Hepatocyte (in vitro differentiated cells): Measurements from ENCODE around the gene MTARC1. TPM values are rescaled to one million over a fixed set of nuclear protein-coding genes. Genes with fewer than 3 reads are reported as not detected.

ENCODE experiments used
- DNase-seq: peaks from one replicate; pipeline ENCODE4 v3.0.0-alpha.2; 2016; ENCODE audit warnings: low spot score
- H2AFZ ChIP-seq: fragments of 200-600 bp; sonication (generic); 2 replicates; pipeline ENCODE4 v1.6.0; 2016; ENCODE audit warnings: antibody characterized with exemption, mild to moderate bottlenecking
- H3K27ac ChIP-seq: fragments of 200-600 bp; sonication (generic); 2 replicates; pipeline ENCODE4 v1.5.1; 2016; ENCODE audit warnings: mild to moderate bottlenecking
- H3K27me3 ChIP-seq: fragments of 200-600 bp; sonication (generic); 2 replicates; pipeline ENCODE4 v1.6.1; 2016
- H3K36me3 ChIP-seq: fragments of 200-600 bp; sonication (generic); replicated peaks from 2 replicates; pipeline ENCODE4 v1.5.1; 2016; ENCODE audit warnings: low read depth; ENCODE audit not compliant: insufficient read depth
- H3K4me1 ChIP-seq: fragments of 200-600 bp; sonication (generic); 2 replicates; pipeline ENCODE4 v1.5.1; 2016; ENCODE audit warnings: mild to moderate bottlenecking, moderate library complexity; ENCODE audit not compliant: insufficient read depth
- H3K4me2 ChIP-seq: fragments of 200-600 bp; sonication (generic); 2 replicates; pipeline ENCODE4 v1.6.0; 2016
- H3K4me3 ChIP-seq: fragments of 200-600 bp; sonication (generic); 2 replicates; pipeline ENCODE4 v1.5.1; 2016; ENCODE audit warnings: mild to moderate bottlenecking
- H3K79me2 ChIP-seq: fragments of 200-600 bp; sonication (generic); 2 replicates; pipeline ENCODE4 v1.6.0; 2017; ENCODE audit warnings: mild to moderate bottlenecking
- H3K9me2 ChIP-seq: fragments of 200-600 bp; sonication (generic); replicated peaks from 2 replicates; pipeline ENCODE4 v1.6.0; 2017; ENCODE audit warnings: mild to moderate bottlenecking; ENCODE audit not compliant: insufficient read depth
- H3K9me3 ChIP-seq: fragments of 200-600 bp; sonication (generic); 2 replicates; pipeline ENCODE4 v1.5.1; 2016; ENCODE audit warnings: low read depth, mild to moderate bottlenecking
- H4K20me1 ChIP-seq: fragments of 200-600 bp; sonication (generic); 2 replicates; pipeline ENCODE4 v1.6.0; 2016; ENCODE audit warnings: mild to moderate bottlenecking; ENCODE audit not compliant: insufficient read depth, poor library complexity, severe bottlenecking
- CTCF ChIP-seq: fragments of 200-600 bp; sonication (generic); IDR thresholded peaks from 2 replicates; pipeline ENCODE4 v1.5.1; 2016; ENCODE audit warnings: antibody characterized with exemption, mild to moderate bottlenecking; ENCODE audit not compliant: poor library complexity
- EZH2 ChIP-seq: fragments of 200-600 bp; sonication (generic); IDR thresholded peaks from 2 replicates; pipeline ENCODE4 v1.6.1; 2016; ENCODE audit warnings: antibody characterized with exemption, mild to moderate bottlenecking, borderline replicate concordance
- EZH2phosphoT487 ChIP-seq: fragments of 200-600 bp; sonication (generic); IDR thresholded peaks from one replicate; pipeline ENCODE4 v1.6.1; 2018; ENCODE audit warnings: antibody characterized with exemption, mild to moderate bottlenecking, low read depth, moderate library complexity; ENCODE audit not compliant: unreplicated experiment, severe bottlenecking
- WGBS: methylation state at CpG from one replicate; pipeline ENCODE4 v1.1.6; 2016; ENCODE audit warnings: low lambda C conversion rate; ENCODE audit errors: missing lambda C conversion rate; 5-methylcytosine and 5-hydroxymethylcytosine counted together
- polyA plus RNA-seq: library from polyadenylated mRNA; unstranded; fragments of >200 nt; fragmentation: Nextera tagmentation; extraction: Ambion mirVana; gene quantifications from 2 replicates; pipeline ENCODE4 v1.2.1, GENCODE V29; 2016
- total RNA-seq: library from RNA; depleted of rRNA; stranded (reverse); fragments of >200 nt; gene quantifications from 2 replicates; pipeline ENCODE4 v1.2.3, GENCODE V29; 2014

Gene MTARC1
- total and polyA plus RNA-seq, 2 experiments from 2014 or later = 15.8 to 24.0 TPM

- Histone ChIP-seq H3K4me1 (no peaks in the 10 kb centered on the region), H3K4me3 (no peak overlapping the region), H3K27me3 (no peaks in the 10 kb centered on the region), H3K36me3 (no peaks in the 10 kb centered on the region), H3K27ac (no peak overlapping the region), H4K20me1 (no peaks in the 10 kb centered on the region), H3K9me2 (no peaks in the 10 kb centered on the region), H3K4me2 (no peak overlapping the region), H2AFZ (no peak overlapping the region), H3K9me3 (no peaks in the 10 kb centered on the region), H3K79me2 (no peaks in the 10 kb centered on the region)
- no peak for DNase-seq
- TF ChIP-seq EZH2phosphoT487 (no peak), CTCF (no peak), EZH2 (no peak)
- 63% methylated on average over 11 of the region's 11 CpGs for WGBS
Observed at GRCh38 chr1:220808345-220809186, 21.9 kb downstream of the MTARC1 start.

GRCh38 chr1:220809187-220809550, 22.5 kb downstream of the MTARC1 start:
- no peak for TF ChIP-seq EZH2phosphoT487
- no peak for TF ChIP-seq CTCF
- TF ChIP-seq EZH2 = no peak
- H3K36me3 ChIP-seq = no peaks in the 10 kb centered on the region
- H3K4me1 ChIP-seq = no peaks in the 10 kb centered on the region
- no peaks in the 10 kb centered on the region for H3K79me2 ChIP-seq
- H3K27ac ChIP-seq = no peak overlapping the region
- no peaks in the 10 kb centered on the region for H3K27me3 ChIP-seq
- H3K4me2 ChIP-seq = no peak overlapping the region
- no peaks in the 10 kb centered on the region for H3K9me3 ChIP-seq
- DNase-seq = no peak
- no peaks in the 10 kb centered on the region for H4K20me1 ChIP-seq
- no peak overlapping the region for H3K4me3 ChIP-seq
- WGBS = 88% methylated on average over 6 of the region's 6 CpGs
- H2AFZ ChIP-seq = no peak overlapping the region
- no peaks in the 10 kb centered on the region for H3K9me2 ChIP-seq

GRCh38 chr1:220809704-220810103, 23.0 kb downstream of the MTARC1 start:
- no peaks in the 10 kb centered on the region for H3K9me3 ChIP-seq
- TF ChIP-seq CTCF (no peak), EZH2 (no peak), EZH2phosphoT487 (no peak)
- H3K9me2 ChIP-seq = no peaks in the 10 kb centered on the region
- no peak overlapping the region for H2AFZ ChIP-seq
- H3K4me1 ChIP-seq = no peaks in the 10 kb centered on the region
- no peak overlapping the region for H3K27ac ChIP-seq
- H3K4me2 ChIP-seq = no peak overlapping the region
- H3K36me3 ChIP-seq = no peaks in the 10 kb centered on the region
- WGBS = 73% methylated on average over 8 of the region's 8 CpGs
- DNase-seq = no peak
- H3K4me3 ChIP-seq = no peak overlapping the region
- no peaks in the 10 kb centered on the region for H3K27me3 ChIP-seq
- H3K79me2 ChIP-seq = no peaks in the 10 kb centered on the region
- H4K20me1 ChIP-seq = no peaks in the 10 kb centered on the region
